Mesodermal cell (in vitro differentiated cells): ENCODE measurements around the gene VPS37B.

Source experiments
- H3K27ac ChIP-seq: 2 replicates; pipeline ENCODE4 v1.7.0; 2013; ENCODE audit warnings: mild to moderate bottlenecking, low read depth, low read length, moderate library complexity; ENCODE audit not compliant: severe bottlenecking
- H3K36me3 ChIP-seq: 2 replicates; pipeline ENCODE4 v1.7.1; 2013; ENCODE audit warnings: mild to moderate bottlenecking, low read length, moderate library complexity; ENCODE audit not compliant: control insufficient read depth, insufficient read depth
- H3K4me1 ChIP-seq: one replicate; pipeline ENCODE4 v1.7.1; 2013; ENCODE audit warnings: mild to moderate bottlenecking, low read length; ENCODE audit not compliant: insufficient read depth, control insufficient read depth, poor library complexity, severe bottlenecking
- H3K4me3 ChIP-seq: 2 replicates; pipeline ENCODE4 v1.7.0; 2013; ENCODE audit warnings: low read length, control low read depth, mild to moderate bottlenecking; ENCODE audit not compliant: insufficient read depth, poor library complexity, severe bottlenecking; ENCODE audit errors: extremely low read depth
- H3K9me3 ChIP-seq: 2 replicates; pipeline ENCODE4 v1.7.1; 2013; ENCODE audit warnings: mild to moderate bottlenecking, low read length, moderate library complexity; ENCODE audit not compliant: control insufficient read depth
- WGBS, 2 experiments: methylation state at CpG; one replicate each; pipeline ENCODE4 v1.1.5; 2013; ENCODE audit warnings: missing lambda C conversion rate in 2 of 2; ENCODE audit not compliant: insufficient coverage in 2 of 2; 5-methylcytosine and 5-hydroxymethylcytosine counted together

The VPS37B gene

GRCh38 chr12:122929812-122930211, 33.9 kb upstream of the VPS37B start:
- Histone ChIP-seq H3K4me3 (no peak overlapping the region), H3K36me3 (no peaks in the 10 kb centered on the region), H3K4me1 (no peaks in the 10 kb centered on the region), H3K9me3 (no peaks in the 10 kb centered on the region), H3K27ac (no peak overlapping the region)
- 94 to 95% methylated on average over 21 to 23 of the region's 23 CpGs for WGBS, 2 experiments

- H3K36me3 ChIP-seq = no peaks in the 10 kb centered on the region
- no peak overlapping the region for H3K27ac ChIP-seq
- no peaks in the 10 kb centered on the region for H3K4me1 ChIP-seq
- WGBS, 2 experiments = 86 to 97% methylated on average over 13 to 14 of the region's 14 CpGs
- no peak overlapping the region for H3K4me3 ChIP-seq
- H3K9me3 ChIP-seq = no peaks in the 10 kb centered on the region
Measured at GRCh38 chr12:122929148-122929538, 33.2 kb upstream of the VPS37B start.

DNA sequence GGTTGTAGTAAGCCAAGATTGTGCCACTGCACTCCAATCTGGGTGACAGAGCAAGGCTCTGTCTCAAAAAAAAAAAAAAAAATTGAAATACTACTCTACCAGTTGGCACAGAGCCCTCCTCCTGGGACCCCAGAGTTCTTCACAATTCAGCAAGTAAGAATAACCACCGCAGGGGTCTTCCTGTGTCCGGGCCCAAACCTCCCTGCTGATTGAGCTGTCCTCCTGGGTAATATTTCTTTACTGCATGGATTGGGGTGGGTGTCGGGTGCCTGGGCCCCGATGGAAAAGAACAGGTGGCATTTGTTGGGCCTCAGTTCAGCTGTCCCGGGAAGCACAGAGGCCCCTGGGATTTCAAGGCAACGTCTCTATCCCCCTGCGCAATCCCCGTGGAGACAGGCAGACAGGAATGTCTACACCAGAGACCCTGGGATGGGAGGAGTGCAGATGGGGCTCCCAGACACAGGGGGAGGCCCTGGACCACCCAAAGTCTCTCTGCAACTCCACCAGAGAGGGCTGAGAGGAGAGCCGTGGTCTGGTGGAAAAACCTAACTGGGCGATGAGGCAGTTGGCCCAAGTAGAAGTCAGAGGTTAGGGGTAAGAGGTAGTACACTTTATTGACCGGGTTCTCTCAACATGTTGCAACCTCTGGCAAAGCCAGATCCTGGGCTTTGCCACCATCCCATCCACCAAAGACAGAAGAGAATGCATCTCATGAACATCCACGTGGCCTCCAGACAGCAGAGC, 32.7 kb upstream of the VPS37B start:
- WGBS, 2 experiments = 83 to 85% methylated on average over 8 to 9 of the region's 12 CpGs
- Histone ChIP-seq H3K36me3 (no peaks in the 10 kb centered on the region), H3K27ac (no peak overlapping the region), H3K4me3 (no peak overlapping the region), H3K9me3 (no peaks in the 10 kb centered on the region), H3K4me1 (no peaks in the 10 kb centered on the region)

GRCh38 chr12:122927756-122928403, 32.0 kb upstream of the VPS37B start:
- no peaks in the 10 kb centered on the region for H3K9me3 ChIP-seq
- H3K27ac ChIP-seq = no peak overlapping the region
- WGBS, 2 experiments = 89 to 94% methylated on average over 8 of the region's 11 CpGs
- no peak overlapping the region for H3K4me3 ChIP-seq
- no peaks in the 10 kb centered on the region for H3K4me1 ChIP-seq
- H3K36me3 ChIP-seq = no peaks in the 10 kb centered on the region

GRCh38 chr12:122921917-122922316, 26.0 kb upstream of the VPS37B start:
- WGBS, 2 experiments = 89 to 91% methylated on average over 4 to 7 of the region's 8 CpGs
- Histone ChIP-seq H3K36me3 (no peaks in the 10 kb centered on the region), H3K9me3 (no peaks in the 10 kb centered on the region)

DNA sequence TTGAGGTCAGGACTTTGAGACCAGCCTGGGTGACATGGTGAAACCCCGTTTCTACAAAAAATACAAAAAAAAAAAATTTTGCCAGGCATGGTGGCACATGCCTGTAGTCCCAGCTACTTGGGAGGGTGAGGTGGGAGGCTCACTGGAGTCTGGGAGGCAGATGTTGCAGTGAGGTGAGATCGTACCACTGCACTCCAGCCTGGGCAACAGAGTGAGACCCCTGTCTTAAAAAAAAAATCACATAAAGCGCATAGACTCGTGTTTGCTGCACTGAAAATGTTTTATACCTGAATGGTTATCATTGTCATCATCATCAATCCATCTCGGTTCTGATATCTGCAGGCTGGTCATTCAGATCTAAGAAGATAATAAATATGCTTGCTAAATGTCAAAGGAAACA, 24.8 kb upstream of the VPS37B start:
- H3K36me3 ChIP-seq = no peaks in the 10 kb centered on the region
- no peak overlapping the region for H3K4me3 ChIP-seq
- WGBS, 2 experiments = 100% methylated on average over 2 to 3 of the region's 5 CpGs
- no peaks in the 10 kb centered on the region for H3K9me3 ChIP-seq
- H3K27ac ChIP-seq = no peak overlapping the region
- peaks cover 13% of the 10 kb centered on the region for H3K4me1 ChIP-seq

More at GRCh38 chr12:122921917-122922316, 26.0 kb upstream of the VPS37B start:
- Histone ChIP-seq H3K4me3 (no peak overlapping the region), H3K27ac (no peak overlapping the region), H3K4me1 (peaks cover 11% of the 10 kb centered on the region)

- 93 to 96% methylated on average over 2 of the region's 2 CpGs for WGBS, 2 experiments
- no peaks in the 10 kb centered on the region for H3K36me3 ChIP-seq
- no peak overlapping the region for H3K4me3 ChIP-seq
- H3K27ac ChIP-seq = no peak overlapping the region
- H3K9me3 ChIP-seq = no peaks in the 10 kb centered on the region
- H3K4me1 ChIP-seq = peaks cover 13% of the 10 kb centered on the region
Measured at GRCh38 chr12:122918827-122919226, 22.9 kb upstream of the VPS37B start.

- Histone ChIP-seq H3K36me3 (no peaks in the 10 kb centered on the region), H3K4me3 (no peak overlapping the region), H3K9me3 (no peaks in the 10 kb centered on the region), H3K4me1 (peaks cover 13% of the 10 kb centered on the region), H3K27ac (peak overlapping the region; percentile 53)
- WGBS, 2 experiments = 82 to 88% methylated on average over 8 to 9 of the region's 9 CpGs
Measured at GRCh38 chr12:122917507-122918121, 21.7 kb upstream of the VPS37B start.

DNA sequence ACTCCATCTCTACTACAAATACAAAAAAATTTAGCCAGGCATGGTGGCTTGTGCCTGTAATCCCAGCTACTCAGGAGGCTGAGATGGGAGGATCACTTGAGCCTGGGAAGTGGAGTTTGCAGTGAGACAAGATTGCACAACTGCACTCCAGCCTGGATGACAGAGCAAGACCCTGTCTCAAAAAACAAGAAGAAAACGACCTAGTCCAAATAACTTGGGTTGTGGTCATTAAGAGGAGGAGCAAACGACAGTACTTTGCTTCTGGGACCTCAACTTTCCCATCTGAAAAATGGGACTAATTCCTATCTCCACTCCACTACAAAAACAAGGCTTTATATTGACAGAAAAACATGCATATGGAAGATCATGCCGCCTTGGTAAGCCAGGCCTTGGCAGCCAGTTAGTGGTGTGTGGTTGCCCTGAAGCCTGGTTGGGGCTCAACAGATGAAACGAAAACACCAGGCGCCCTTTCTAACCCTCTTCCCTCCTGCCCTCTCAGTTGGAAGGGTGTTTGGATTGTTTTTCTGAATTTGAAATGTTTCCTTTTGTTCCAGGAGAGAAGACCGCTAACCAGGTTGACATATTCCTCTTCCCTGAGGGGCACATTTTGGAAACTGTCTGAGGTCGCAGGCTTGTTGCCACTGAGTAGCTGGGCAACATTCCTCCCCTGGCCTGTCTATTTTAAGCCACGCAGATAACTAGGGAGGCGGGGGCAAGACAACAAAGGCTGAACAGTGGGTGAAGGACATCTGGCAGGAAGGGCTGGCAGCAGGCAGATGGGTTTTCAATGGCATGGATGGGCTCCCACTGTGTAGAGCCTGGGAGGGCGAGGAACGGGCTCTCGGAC, 13.7 kb upstream of the VPS37B start:
- Histone ChIP-seq H3K4me3 (no peak overlapping the region), H3K4me1 (no peaks in the 10 kb centered on the region), H3K27ac (no peak overlapping the region), H3K9me3 (no peaks in the 10 kb centered on the region), H3K36me3 (no peaks in the 10 kb centered on the region)
- 31 to 40% methylated on average over 4 to 5 of the region's 12 CpGs for WGBS, 2 experiments

GRCh38 chr12:122908915-122909314, 13.0 kb upstream of the VPS37B start:
- H3K36me3 ChIP-seq = no peaks in the 10 kb centered on the region
- no peaks in the 10 kb centered on the region for H3K9me3 ChIP-seq
- no peaks in the 10 kb centered on the region for H3K4me1 ChIP-seq
- no peak overlapping the region for H3K4me3 ChIP-seq
- H3K27ac ChIP-seq = no peak overlapping the region
- 91 to 97% methylated on average over 4 of the region's 6 CpGs for WGBS, 2 experiments
